GM12864 (cell line): ENCODE measurements around the gene DUSP22.

Source experiments
- DNase-seq: peaks from one replicate; pipeline ENCODE4 v3.0.0-alpha.2; 2011; ENCODE audit warnings: low read depth
- H3K4me3 ChIP-seq: 2 replicates; pipeline ENCODE4 v1.5.1; 2011; ENCODE audit warnings: mild to moderate bottlenecking, low read depth, low read length, control low read depth
- CTCF ChIP-seq: IDR thresholded peaks from 2 replicates; pipeline ENCODE4 v1.5.1; 2011; ENCODE audit warnings: low read depth, mild to moderate bottlenecking, moderate library complexity, low read length, control low read depth, inconsistent platforms; ENCODE audit errors: missing control alignments

DUSP22 gene

GRCh38 chr6:254016-254415 is 38.3 kb upstream of the DUSP22 start:
- no peak overlapping the region for H3K4me3 ChIP-seq
- TF ChIP-seq CTCF, result no peak
- DNase-seq, result no peak

DNA sequence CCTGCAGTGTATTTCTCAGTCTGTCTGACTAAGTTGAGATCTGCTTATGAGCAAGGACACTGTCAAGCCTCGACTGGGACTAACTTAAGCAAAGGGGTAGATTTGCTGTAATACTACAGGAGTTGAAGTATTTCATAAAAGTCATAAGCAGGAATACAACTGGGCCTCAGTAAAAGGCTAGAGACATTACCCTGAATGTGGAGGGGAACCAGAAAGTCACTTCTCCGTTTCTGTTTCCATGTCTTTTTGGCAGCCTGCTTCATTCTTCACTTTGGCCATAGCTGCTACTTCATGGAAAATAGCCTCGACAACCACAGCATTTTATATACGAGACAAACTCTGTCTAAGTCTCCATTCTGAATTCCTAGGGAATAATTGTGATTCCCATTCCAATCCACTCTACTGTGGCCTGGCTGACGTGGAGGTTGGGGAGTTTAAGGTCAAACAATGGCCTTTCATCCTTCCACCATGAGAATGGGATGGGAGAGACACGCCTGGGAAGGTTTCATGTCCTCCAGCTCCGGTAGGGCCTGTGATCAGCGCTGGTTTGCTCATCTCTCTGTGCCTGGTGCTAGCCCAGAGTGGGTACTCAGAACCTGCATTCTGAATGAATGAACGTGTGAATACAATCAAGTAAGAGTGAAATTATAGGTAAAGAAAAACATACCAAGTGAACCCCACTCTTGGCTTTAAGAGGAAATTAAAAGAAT is 37.1 kb upstream of the DUSP22 start:
- no peak for DNase-seq
- no peak overlapping the region for H3K4me3 ChIP-seq
- TF ChIP-seq CTCF, result no peak

GRCh38 chr6:255751-256083 is 36.6 kb upstream of the DUSP22 start:
- no peak for DNase-seq
- H3K4me3 ChIP-seq, result no peak overlapping the region
- TF ChIP-seq CTCF, result no peak

- DNase-seq, result no peak
- no peak overlapping the region for H3K4me3 ChIP-seq
- TF ChIP-seq CTCF, result no peak
Measured at GRCh38 chr6:256169-256568, 36.1 kb upstream of the DUSP22 start.

GRCh38 chr6:257031-257725 is 35.1 kb upstream of the DUSP22 start:
- H3K4me3 ChIP-seq, result no peak overlapping the region
- no peak for DNase-seq
- TF ChIP-seq CTCF, result no peak

GRCh38 chr6:257774-258173 is 34.5 kb upstream of the DUSP22 start:
- no peak for DNase-seq
- no peak overlapping the region for H3K4me3 ChIP-seq
- no peak for TF ChIP-seq CTCF

DNA sequence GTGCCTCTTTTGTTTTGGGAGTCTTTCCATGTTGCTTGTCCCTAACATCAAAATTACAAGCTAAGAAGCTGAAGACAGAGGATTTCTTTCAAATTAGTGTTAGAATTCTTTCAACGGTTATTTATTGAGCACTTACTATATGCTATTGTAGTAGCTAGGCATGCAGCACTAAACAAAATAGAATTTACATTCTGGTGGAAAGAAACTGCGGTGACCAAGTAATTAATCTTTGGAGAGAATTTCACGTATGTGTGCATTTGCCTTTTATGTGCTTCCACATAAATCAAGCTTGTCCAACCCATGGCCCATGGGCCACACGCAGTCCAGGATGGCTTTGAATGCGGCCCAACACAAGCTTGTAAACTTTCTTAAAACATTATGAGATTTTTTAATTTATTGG is 33.0 kb upstream of the DUSP22 start:
- no peak for DNase-seq
- no peak overlapping the region for H3K4me3 ChIP-seq
- TF ChIP-seq CTCF, result no peak
